ENCODE data around the gene KLF7. TPM values are rescaled to one million over a fixed set of nuclear protein-coding genes. Genes with fewer than 3 reads are reported as not detected.

KLF7 gene
- total RNA-seq, 2 experiments from 2014 or later, result 24.1 to 29.5 TPM

DNA sequence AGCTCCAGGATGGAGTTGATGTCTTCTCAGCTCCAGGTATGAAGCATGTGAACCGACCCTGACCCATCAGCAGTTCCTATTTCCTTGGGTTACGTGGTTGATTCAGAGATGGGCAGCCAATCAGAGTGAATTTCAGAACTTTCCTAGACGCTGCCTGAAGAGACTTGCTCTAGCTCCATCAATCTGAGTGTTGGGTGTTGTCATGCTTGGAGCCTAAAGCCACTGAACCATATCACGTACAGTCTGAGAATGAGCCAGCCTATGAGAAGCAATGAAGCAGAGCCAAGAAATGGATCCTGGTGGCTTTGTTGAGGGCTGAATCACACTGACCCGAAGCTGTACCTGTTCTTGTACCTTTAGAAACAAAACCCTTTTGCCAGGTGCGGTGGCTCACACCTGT lies 19.6 kb upstream of the KLF7 start:
- no peak for DNase-seq
- Mint-ChIP-seq H3K9me3 (no peaks in the 10 kb centered on the region), H3K27me3 (peaks cover 5% of the 10 kb centered on the region), H3K4me1 (ENCODE audit: low read depth) (peaks cover 7% of the 10 kb centered on the region), H3K36me3 (no peaks in the 10 kb centered on the region), H3K4me3 (no peak overlapping the region), H3K27ac (no peak overlapping the region)
- CTCF ChIA-PET, result interaction anchor here (0.5 kb wide), 1 partner anchor 16 kb away, joined by 3 read pairs; no protein-coding TSS in a partner anchor
- POLR2A ChIA-PET, result no interaction called here
- intact Hi-C loops (cut with micrococcal nuclease), result loop anchor here (2.0 kb wide), 1 partner anchor 39 kb away; no protein-coding TSS in a partner anchor

DNA sequence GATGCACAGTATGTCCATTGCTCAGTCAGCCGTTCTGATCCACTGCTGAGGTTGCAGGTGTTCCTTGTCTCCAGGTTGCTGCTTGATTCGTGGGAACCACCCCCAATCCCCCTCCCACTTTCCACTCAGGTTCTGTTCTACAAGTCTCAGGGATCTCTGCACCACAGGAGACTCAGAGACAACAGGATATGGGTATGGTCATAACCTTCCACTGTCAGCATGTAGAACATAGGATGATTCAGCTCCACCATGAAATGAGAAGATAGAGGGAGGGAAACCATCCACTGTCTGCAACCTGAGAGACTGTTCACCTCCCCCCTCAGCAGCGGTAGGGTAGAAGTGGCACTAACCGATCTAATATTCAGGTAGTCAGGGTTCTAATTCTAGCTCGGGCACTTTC lies 19.0 kb upstream of the KLF7 start:
- intact Hi-C loops (cut with micrococcal nuclease), result loop anchor here (2.0 kb wide), 1 partner anchor 40 kb away; no protein-coding TSS in a partner anchor
- H3K4me3 Mint-ChIP-seq, result no peak overlapping the region
- H3K27me3 Mint-ChIP-seq, result peaks cover 5% of the 10 kb centered on the region
- no peaks in the 10 kb centered on the region for H3K36me3 Mint-ChIP-seq
- DNase-seq, result peak; percentile 36
- ChIA-PET POLR2A (no interaction called here), CTCF (interaction anchor here (0.5 kb wide), 1 partner anchor 16 kb away, joined by 3 read pairs; no protein-coding TSS in a partner anchor)
- H3K4me1 Mint-ChIP-seq (ENCODE audit: low read depth), result peaks cover 7% of the 10 kb centered on the region
- H3K9me3 Mint-ChIP-seq, result no peaks in the 10 kb centered on the region
- no peak overlapping the region for H3K27ac Mint-ChIP-seq

DNA sequence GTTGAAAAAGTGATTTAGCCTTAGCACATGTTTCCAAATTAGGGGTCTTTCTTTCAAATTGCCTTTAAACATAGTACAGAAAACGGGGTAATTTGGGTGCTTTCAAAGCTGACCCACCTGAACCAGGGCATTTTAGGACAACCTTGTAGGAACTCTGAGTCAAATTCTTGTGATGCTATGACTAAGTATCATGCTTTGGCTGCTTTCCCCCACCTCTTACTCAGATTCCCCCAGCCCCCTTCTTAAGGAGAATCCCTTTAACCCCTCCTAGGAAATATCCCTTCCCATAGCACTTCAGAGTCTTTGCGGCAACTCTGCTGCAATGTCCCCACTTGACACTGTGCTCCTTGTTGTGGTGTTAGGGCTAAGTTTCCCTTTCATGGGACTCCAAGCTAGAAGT lies 18.6 kb upstream of the KLF7 start:
- H3K27me3 Mint-ChIP-seq, result peaks cover 4% of the 10 kb centered on the region
- intact Hi-C loops (cut with micrococcal nuclease), result loop anchor here (2.0 kb wide), 1 partner anchor 40 kb away; no protein-coding TSS in a partner anchor
- no peaks in the 10 kb centered on the region for H3K9me3 Mint-ChIP-seq
- H3K27ac Mint-ChIP-seq, result no peak overlapping the region
- ChIA-PET POLR2A (no interaction called here), CTCF (no interaction called here)
- no peak overlapping the region for H3K4me3 Mint-ChIP-seq
- no peaks in the 10 kb centered on the region for H3K36me3 Mint-ChIP-seq
- DNase-seq, result no peak
- H3K4me1 Mint-ChIP-seq (ENCODE audit: low read depth), result peaks cover 7% of the 10 kb centered on the region

DNA sequence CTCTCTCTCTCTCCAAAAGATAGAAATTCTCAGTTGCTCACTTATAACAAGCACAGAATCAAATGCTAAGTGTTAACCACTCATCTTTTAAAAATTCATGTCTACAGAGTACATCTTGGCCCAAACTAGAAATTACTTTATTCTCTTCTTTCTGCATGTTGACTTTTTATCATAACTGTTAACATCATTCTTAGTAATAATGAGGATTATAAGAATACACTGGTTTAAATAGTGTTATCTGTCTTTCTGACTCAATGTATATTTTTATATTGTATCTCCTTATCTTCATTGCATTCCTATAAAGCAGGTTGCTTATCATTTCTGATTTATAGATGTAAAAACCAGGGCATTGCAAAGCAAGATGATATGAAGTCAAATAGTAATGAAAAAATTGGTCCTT lies 17.8 kb upstream of the KLF7 start:
- DNase-seq, result no peak
- Mint-ChIP-seq H3K36me3 (no peaks in the 10 kb centered on the region), H3K27me3 (no peaks in the 10 kb centered on the region), H3K9me3 (no peaks in the 10 kb centered on the region), H3K4me1 (ENCODE audit: low read depth) (peaks cover 7% of the 10 kb centered on the region), H3K4me3 (no peak overlapping the region), H3K27ac (no peak overlapping the region)
- intact Hi-C loops (cut with micrococcal nuclease), result no loop called here
- CTCF ChIA-PET, result no interaction called here
- POLR2A ChIA-PET, result no interaction called here

DNA sequence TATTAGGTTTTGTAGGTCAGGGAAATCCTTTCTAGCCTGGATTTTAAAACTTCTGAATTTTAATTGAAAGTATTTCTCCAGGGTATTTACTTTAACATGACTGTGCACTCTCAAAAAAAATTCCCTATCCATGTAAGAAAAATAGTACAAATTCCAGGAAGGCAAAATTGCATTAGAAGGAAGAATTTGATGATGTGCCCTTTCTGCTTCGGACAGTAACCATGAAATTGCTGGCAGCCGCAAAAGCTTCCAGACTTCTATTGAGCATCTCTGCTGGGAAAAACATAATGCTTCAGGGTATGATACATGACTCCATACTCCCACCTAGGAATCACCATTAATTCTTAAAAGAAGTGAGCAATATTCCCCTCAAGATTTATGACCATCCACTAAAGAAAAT lies 17.2 kb upstream of the KLF7 start:
- H3K27ac Mint-ChIP-seq, result no peak overlapping the region
- no peak overlapping the region for H3K4me3 Mint-ChIP-seq
- no peaks in the 10 kb centered on the region for H3K27me3 Mint-ChIP-seq
- H3K36me3 Mint-ChIP-seq, result no peaks in the 10 kb centered on the region
- no peaks in the 10 kb centered on the region for H3K9me3 Mint-ChIP-seq
- POLR2A ChIA-PET, result no interaction called here
- DNase-seq, result no peak
- CTCF ChIA-PET, result no interaction called here
- intact Hi-C loops (cut with micrococcal nuclease), result no loop called here
- H3K4me1 Mint-ChIP-seq (ENCODE audit: low read depth), result peaks cover 7% of the 10 kb centered on the region

DNA sequence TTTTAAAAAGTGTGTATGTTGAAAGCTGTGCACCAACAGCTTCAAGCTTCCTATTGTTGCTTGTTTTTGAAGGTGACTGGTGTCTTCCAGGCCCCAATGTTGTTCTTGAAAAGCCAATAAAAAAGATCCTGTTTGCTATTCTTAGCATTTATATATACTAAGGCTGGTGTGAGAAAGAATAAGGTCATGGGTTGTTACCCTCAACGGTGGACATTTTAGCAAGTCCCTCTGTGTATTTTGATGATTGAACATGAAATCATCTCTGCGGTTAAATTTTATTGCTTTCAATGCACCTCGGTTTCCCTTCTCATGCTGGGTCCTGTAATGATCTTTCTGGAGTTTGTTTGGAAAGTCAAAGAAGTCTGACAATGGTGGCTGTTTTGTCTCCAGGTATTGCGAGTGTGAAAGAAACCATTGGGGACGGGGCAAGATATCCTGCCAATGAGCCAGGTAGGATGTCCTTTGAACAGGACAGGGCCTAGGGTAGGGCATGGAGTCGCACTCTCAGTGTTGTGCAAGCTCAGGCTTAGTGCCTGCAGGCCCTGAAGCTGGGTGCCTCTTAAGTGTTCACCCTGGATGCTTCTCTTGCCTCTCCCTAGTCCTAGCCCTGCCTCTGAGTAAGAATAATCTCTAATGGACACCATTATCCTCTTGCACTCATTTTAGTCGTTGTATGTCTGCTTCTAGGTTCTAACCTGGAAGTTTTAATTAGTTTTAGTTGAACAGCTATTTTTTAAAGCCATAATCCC lies 16.0 kb upstream of the KLF7 start:
- no peak overlapping the region for H3K27ac Mint-ChIP-seq
- H3K4me1 Mint-ChIP-seq (ENCODE audit: low read depth), result peaks cover 7% of the 10 kb centered on the region
- H3K27me3 Mint-ChIP-seq, result peaks cover 1% of the 10 kb centered on the region
- H3K9me3 Mint-ChIP-seq, result no peaks in the 10 kb centered on the region
- POLR2A ChIA-PET, result no interaction called here
- no peaks in the 10 kb centered on the region for H3K36me3 Mint-ChIP-seq
- no peak for DNase-seq
- CTCF ChIA-PET, result interaction anchor here (0.8 kb wide), 1 partner anchor 292 kb away, joined by 3 read pairs; no protein-coding TSS in a partner anchor
- no peak overlapping the region for H3K4me3 Mint-ChIP-seq
- intact Hi-C loops (cut with micrococcal nuclease), result no loop called here

DNA sequence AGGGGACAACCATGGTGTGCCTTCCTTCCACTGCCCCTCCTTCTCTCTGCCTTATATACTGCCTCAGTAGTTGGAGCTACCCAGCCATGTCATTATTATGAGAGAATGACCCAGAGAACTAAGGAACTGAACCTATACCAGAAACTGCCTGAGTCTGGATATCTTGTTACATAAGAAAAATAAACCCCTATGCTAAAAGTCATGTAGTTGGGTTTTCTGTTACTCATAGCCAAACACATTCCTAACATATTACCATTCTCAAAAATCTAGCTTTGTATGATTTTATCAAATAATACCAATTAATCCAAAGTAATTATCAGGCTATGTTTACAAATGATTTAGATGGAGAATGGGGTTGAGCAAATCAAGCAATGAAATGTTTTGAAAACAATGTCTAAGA lies 15.0 kb upstream of the KLF7 start:
- H3K27ac Mint-ChIP-seq, result no peak overlapping the region
- POLR2A ChIA-PET, result no interaction called here
- intact Hi-C loops (cut with micrococcal nuclease), result no loop called here

DNA sequence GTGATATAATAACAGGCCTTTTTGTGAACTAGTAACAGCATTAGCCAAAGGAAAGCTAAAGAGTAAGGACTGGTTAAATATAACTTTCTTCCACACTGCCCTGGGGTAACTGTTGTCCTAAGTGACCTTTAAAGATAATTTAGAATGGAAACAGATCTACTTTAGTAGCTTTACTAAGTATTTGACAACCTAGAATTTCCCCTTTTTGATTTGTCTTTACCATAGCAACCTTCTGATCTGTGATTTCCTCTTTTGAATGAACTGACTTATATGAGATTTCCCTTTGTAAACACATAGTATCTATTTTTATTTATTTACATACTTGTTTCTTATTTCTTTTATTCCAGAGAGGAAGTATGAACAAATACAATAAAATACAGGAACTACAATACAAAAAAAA lies 10.5 kb upstream of the KLF7 start:
- Mint-ChIP-seq H3K4me3 (no peak overlapping the region), H3K27me3 (peaks cover 1% of the 10 kb centered on the region), H3K36me3 (no peaks in the 10 kb centered on the region), H3K4me1 (ENCODE audit: low read depth) (peaks cover 5% of the 10 kb centered on the region), H3K27ac (no peak overlapping the region), H3K9me3 (no peaks in the 10 kb centered on the region)
- POLR2A ChIA-PET, result interaction anchor here (1.7 kb wide), 1 partner anchor 10 kb away, joined by 4 read pairs; the partner anchor contains the start of gene KLF7
- no peak for DNase-seq
- intact Hi-C loops (cut with micrococcal nuclease), result no loop called here
- CTCF ChIA-PET, result interaction anchor here (1.2 kb wide), 1 partner anchor 10 kb away, joined by 3 read pairs; no protein-coding TSS in a partner anchor

More for the DNA sequence above, 15.0 kb upstream of the KLF7 start:
- CTCF ChIA-PET, result interaction anchor here (0.8 kb wide), 1 partner anchor 293 kb away, joined by 3 read pairs; no protein-coding TSS in a partner anchor
- no peaks in the 10 kb centered on the region for H3K36me3 Mint-ChIP-seq
- H3K4me1 Mint-ChIP-seq (ENCODE audit: low read depth), result peaks cover 7% of the 10 kb centered on the region
- H3K27me3 Mint-ChIP-seq, result peaks cover 1% of the 10 kb centered on the region
- no peaks in the 10 kb centered on the region for H3K9me3 Mint-ChIP-seq
- no peak overlapping the region for H3K4me3 Mint-ChIP-seq
- no peak for DNase-seq

DNA sequence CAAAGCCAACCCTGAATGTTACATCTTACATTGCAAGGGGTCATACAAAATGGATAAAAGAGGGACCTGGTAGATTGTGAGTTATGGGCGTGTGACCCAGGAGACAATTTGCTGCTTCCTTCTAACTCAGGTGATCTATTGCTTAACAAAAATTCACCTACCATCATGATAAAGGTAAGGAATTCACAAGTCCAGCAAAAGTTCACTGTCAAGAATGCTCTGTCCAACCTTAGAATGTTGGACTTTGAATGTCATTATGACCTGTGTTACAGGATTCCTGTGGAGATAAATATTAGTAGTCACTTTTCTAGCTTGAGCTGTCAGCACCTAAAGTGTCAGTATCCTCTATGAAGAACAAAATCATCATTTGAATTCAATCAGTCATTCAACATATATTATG lies 7.9 kb upstream of the KLF7 start:
- Mint-ChIP-seq H3K27ac (no peak overlapping the region), H3K36me3 (no peaks in the 10 kb centered on the region), H3K4me3 (no peak overlapping the region), H3K9me3 (no peaks in the 10 kb centered on the region), H3K27me3 (peaks cover 1% of the 10 kb centered on the region), H3K4me1 (ENCODE audit: low read depth) (peaks cover 5% of the 10 kb centered on the region)
- CTCF ChIA-PET, result no interaction called here
- intact Hi-C loops (cut with micrococcal nuclease), result no loop called here
- POLR2A ChIA-PET, result no interaction called here
- DNase-seq, result no peak

DNA sequence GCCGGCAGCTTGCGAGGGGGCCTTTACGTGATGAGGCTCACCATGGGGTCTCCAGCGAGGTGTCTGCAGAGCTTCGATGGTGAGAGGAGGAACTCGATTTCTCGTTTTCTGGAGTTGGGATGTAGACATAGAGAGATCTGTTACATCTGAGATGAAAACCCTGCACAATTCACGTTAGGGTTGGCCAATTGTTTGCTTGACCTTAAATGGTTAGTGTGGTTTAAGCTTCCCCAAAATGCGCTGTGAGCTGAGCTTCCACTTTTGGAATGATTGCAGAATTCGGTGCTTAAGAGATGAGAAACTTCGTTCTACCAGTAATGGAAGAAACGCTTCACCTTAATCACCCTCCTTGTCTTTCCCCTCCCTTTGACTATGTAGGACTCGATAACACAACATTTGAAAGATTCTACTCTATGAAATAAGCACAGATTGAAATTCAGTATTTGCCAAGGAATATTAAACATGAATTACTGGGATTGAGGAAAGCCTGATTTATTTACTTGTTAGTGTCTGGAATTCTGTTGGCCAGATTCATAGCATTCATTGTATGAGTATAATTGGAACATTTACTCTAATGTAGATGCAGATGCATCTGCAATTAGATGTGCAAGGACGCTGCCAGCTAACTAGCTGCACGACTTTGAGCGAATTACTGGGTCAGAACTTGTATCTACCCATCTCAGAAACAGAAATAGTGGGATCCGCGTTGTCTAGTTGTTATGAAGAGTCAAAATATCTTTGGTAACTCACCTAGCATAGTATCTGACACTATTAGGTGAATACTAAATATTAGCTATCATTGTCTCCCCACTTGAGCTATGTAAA lies 1.6 kb upstream of the KLF7 start:
- intact Hi-C loops (cut with micrococcal nuclease), result loop anchor here (1.0 to 5.0 kb wide), 6 partner anchors 59 to 1010 kb away; partner anchors contain the start of genes CCNYL1, EEF1B2 and NDUFS1
- DNase-seq, result peak; percentile 55
- Mint-ChIP-seq H3K9me3 (no peaks in the 10 kb centered on the region), H3K27me3 (peaks cover 2% of the 10 kb centered on the region), H3K4me1 (ENCODE audit: low read depth) (peaks cover 35% of the 10 kb centered on the region), H3K36me3 (peaks cover 7% of the 10 kb centered on the region), H3K27ac (peak overlapping the region; percentile 99), H3K4me3 (peak overlapping the region; percentile 95)
- ChIA-PET POLR2A (interaction anchor here (0.8 to 3.8 kb wide), 13 partner anchors 11 to 171 kb away, joined by 3 to 21 read pairs (median 4); no protein-coding TSS in a partner anchor), CTCF (interaction anchor here (1.0 to 4.6 kb wide), 5 partner anchors 11 to 306 kb away, joined by 3 to 18 read pairs (median 4); no protein-coding TSS in a partner anchor)

DNA sequence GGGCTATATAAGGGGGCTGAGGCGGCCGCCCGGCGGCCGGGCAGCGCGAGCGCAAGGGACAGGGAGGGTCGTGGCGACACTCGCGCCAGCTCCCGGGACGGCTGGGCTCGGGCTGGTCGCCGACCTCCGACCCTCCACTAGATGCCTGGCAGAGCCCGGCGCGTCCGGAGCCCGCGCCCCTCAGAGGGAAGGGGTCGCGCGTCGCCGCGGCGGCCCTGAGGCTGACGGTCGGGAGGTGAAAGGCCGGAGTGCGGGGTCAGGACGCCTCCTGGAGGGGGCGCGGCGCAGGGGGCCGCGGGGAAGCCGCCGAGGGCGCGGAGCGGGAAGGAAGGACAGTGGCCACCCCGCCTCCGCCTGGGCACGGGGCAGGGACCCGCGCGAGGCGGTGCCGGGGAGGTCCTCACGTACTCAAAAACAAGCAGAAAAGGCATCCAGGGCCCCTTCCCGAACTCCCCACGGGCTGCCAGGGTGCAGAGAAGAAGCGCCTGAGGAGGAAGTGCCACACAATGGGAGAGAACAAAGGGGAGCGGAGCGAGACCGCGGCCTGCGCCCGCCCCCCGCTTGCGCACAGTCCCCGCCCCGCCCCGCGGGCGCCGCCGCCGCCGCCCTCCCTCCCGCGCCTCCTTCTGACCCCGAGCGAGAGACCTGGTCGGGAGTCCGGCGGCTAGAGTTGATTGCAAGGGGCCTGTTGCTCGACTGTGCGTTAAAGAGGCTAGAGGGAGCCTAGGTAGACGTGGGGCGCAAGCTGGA lies 776 bp upstream of the KLF7 start:
- Mint-ChIP-seq H3K36me3 (peaks cover 7% of the 10 kb centered on the region), H3K4me3 (peak overlapping the region; percentile 95), H3K9me3 (no peaks in the 10 kb centered on the region), H3K27me3 (peaks cover 2% of the 10 kb centered on the region), H3K4me1 (ENCODE audit: low read depth) (peaks cover 43% of the 10 kb centered on the region), H3K27ac (peak overlapping the region; percentile 99)
- intact Hi-C loops (cut with micrococcal nuclease), result loop anchor here (1.0 to 5.0 kb wide), 9 partner anchors 60 to 1009 kb away; partner anchors contain the start of genes CCNYL1, EEF1B2, FASTKD2 and MDH1B
- CTCF ChIA-PET, result interaction anchor here (0.7 to 4.6 kb wide), 12 partner anchors 10 to 307 kb away, joined by 3 to 18 read pairs (median 3); no protein-coding TSS in a partner anchor
- POLR2A ChIA-PET, result interaction anchor here (0.5 to 3.8 kb wide), 29 partner anchors 10 to 401 kb away, joined by 3 to 21 read pairs (median 4); partner anchors contain the start of genes FASTKD2 and MDH1B
- peak; percentile 75 for DNase-seq

Measured in activated CD4-positive, alpha-beta memory T cell treated with anti-CD3 and anti-CD28 coated beads for 36 hours (primary cell).